Epithelial cell of esophagus (primary cell): Measurements from ENCODE around the gene FHIT.

Experiments used
- DNase-seq: peaks from one replicate; pipeline ENCODE4 v3.0.0; 2010; ENCODE audit warnings: low read depth
- H3K4me3 ChIP-seq: 2 replicates; pipeline ENCODE4 v1.5.1; 2011; ENCODE audit warnings: mild to moderate bottlenecking, low read length, control low read depth
- TF ChIP-seq, protein P1 (sequence below): IDR thresholded peaks from 2 replicates; pipeline ENCODE4 v1.5.1; 2011; ENCODE audit warnings: low read depth, mild to moderate bottlenecking, low read length, control low read depth, inconsistent platforms; ENCODE audit not compliant: insufficient read depth; ENCODE audit errors: missing control alignments

The FHIT gene

DNA sequence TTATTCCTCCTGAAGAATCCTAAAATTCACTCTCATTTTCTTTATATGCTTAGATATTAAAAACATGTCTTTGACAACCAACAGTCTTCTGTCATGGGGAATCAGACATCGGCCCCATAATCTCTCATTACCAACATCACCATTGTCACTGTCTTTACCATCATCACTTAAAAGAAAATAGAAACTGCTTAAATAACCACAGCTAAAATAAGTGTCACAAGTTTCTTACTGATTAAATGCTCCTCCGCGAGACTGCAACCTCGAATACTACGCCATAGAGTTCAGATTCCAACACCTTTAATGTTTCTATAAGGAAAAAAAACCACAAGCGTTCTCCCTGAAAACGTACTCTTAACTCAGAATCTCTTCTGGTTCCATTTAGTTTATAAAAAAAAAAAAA, 1223.9 kb downstream of the FHIT start:
- TF ChIP-seq, protein P1, sequence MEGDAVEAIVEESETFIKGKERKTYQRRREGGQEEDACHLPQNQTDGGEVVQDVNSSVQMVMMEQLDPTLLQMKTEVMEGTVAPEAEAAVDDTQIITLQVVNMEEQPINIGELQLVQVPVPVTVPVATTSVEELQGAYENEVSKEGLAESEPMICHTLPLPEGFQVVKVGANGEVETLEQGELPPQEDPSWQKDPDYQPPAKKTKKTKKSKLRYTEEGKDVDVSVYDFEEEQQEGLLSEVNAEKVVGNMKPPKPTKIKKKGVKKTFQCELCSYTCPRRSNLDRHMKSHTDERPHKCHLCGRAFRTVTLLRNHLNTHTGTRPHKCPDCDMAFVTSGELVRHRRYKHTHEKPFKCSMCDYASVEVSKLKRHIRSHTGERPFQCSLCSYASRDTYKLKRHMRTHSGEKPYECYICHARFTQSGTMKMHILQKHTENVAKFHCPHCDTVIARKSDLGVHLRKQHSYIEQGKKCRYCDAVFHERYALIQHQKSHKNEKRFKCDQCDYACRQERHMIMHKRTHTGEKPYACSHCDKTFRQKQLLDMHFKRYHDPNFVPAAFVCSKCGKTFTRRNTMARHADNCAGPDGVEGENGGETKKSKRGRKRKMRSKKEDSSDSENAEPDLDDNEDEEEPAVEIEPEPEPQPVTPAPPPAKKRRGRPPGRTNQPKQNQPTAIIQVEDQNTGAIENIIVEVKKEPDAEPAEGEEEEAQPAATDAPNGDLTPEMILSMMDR, result no peak
- no peak overlapping the region for H3K4me3 ChIP-seq
- no peak for DNase-seq

DNA sequence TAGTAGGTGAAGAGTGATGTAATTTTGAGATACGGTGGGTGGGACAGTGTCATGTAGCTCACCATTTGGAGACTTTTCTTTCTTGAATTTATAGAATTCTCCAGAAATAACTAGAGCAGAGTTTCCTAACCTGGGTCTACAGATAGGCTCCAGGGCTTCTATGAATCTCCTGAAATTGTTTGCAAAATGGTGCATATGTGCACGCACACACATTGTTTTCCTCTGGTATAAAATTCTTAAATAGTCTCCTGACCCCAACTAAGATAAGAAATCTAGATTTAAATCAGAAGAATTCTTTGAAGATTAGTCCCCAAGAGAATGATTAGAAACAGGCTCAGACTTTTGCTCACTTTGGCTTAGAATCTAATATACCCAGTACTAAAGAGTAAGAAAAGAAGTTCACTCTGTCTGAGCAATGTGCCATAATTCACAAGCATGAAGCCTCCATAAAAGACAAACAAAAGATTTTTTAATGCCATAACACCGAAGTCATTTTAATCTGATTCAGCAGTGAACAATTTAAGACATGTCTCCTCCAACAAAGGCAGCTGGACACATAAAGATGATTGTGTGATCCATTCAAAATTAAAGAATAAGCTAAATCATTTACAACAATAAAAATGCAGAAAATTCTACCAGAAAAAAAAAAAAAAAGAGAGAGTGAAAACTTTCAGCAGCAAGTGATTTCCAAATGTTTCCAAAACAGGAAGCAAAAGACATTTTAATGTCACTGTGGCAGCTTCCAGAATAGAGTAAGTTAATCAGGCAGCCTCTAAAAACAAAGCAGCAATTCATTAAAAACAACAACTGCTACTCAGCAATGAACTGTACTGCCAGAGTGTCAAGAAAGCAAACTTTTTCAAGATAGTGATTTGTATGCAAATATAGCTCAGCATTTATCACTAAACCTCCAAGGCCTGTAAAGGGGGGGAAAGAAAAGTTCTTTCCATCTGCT, 1225.9 kb downstream of the FHIT start:
- no peak overlapping the region for H3K4me3 ChIP-seq
- TF ChIP-seq, protein P1, result no peak
- DNase-seq, result no peak

DNA sequence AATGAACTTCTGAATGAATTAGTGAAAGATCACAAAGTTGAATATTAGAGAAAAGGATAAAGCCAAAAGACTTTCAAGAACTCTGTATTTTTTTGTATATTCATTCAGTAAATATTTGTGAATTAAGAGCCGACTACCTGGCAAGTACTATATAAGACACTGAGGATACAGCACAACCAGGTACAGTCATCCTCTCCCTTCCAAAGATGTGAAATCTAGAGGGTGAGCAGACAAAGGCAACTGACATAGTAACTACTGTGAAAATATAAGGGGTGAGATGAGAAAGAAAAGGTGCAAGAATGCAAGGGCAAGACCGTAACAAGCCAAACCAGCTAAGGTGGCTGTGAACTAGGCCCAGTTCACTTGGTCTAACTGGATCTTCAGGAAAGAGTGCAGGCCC, 1226.9 kb downstream of the FHIT start:
- no peak overlapping the region for H3K4me3 ChIP-seq
- TF ChIP-seq, protein P1, result no peak
- DNase-seq, result no peak

DNA sequence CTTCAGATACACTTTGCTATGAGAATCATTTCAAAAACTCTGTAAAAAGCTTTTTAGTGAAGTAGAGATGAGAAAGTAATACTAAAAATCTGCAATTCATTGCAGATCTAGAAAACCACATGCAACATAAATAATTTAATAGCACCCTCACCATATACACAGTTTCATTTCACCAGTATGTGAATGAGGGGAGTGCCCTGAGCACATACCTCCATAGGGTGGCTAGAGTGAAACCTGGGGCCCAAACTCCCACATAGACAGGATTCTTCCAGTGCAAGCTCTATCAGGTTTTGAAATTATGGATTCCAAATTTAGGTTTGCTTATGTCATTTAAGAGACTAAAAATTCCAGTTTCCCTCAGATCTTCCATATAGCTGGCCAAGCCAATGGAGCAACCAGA, 1228.1 kb downstream of the FHIT start:
- TF ChIP-seq, protein P1, result no peak
- no peak for DNase-seq
- H3K4me3 ChIP-seq, result no peak overlapping the region

DNA sequence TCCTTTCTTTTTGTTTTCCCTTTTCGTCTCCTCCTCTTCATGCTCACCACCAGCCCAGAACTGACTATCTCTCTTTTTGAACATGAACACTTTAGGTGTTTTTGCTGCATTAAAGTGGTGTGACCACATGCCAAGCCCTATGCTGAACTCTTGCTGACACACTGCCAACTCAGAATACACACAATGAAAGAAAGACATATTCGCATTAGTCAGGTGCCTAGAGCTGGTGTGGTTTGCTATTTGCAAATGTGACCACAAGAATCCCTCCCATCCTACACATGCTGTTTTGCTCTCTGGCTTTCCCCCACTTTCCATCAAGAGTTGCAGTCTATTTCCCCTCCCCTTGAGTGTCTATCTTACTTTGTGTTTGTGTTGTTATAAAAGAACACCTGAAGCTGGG, 1233.6 kb downstream of the FHIT start:
- H3K4me3 ChIP-seq, result no peak overlapping the region
- TF ChIP-seq, protein P1, result no peak
- DNase-seq, result peak; percentile 31

DNA sequence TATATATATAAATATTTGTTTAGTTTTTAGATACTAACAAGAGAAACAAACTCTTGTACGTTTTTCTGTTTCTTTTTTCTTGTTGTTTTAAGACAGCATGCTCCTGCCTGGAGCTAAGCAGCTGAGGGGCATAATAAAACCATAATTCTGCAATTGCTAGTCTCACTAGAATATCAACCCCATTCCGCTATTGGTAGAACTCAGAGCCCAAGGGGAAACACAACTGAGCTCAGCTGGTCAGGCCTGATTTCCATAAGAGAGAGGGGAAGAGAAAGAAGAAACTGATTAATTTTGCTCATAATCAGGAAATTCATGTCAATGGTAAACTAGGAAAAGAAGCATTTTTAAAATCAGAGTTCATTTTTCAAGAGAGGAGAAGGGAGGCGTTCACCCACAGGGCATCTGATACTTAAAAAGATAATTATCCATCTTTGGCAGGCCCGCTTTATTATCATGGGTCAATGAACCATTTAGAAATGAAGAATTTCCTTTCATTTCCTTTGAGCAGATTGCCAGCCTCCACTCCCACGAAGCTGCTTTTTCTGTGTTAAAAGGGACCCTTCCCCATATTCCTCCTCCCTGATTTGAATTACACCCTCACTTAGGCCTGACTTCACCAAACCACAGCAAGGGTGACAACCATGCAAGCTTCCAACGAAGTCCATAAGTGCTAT, 1236.1 kb downstream of the FHIT start:
- TF ChIP-seq, protein P1, result no peak
- no peak overlapping the region for H3K4me3 ChIP-seq
- no peak for DNase-seq
